CD4-positive, alpha-beta T cell (primary cell): ENCODE results near the gene OR5H6. TPM values are rescaled to one million over a fixed set of nuclear protein-coding genes. Genes with fewer than 3 reads are reported as not detected.

Source experiments
- ATAC-seq: fragments of 200-7000 bp; cut with Tn5 transposase; one replicate; pipeline ENCODE4 v1.10.0; 2022; ENCODE audit warnings: mild to moderate bottlenecking; ENCODE audit not compliant: poor library complexity
- CTCF ChIA-PET: fragments of 350-600 bp; sonication (Branson Sonifier 250); formaldehyde crosslinking; loops from one replicate; lab custom pipeline; 2021; ENCODE audit warnings: antibody characterized with exemption, inconsistent platforms; lab: Charles Lee
- POLR2A ChIA-PET: fragments of 350-600 bp; sonication (Branson Sonifier 250); formaldehyde crosslinking; loops from one replicate; lab custom pipeline; 2021; ENCODE audit warnings: antibody characterized with exemption, inconsistent platforms; lab: Charles Lee
- DNase-seq, 14 experiments: peaks; one replicate each; pipeline ENCODE4 v3.0.0-alpha.2; 2013 to 2020; ENCODE audit warnings: mixed read lengths in 2 of 14
- H3K27ac ChIP-seq, 2 donors: one replicate each; pipeline versions ENCODE4 v1.5.1 to v1.7.0; 2013; ENCODE audit warnings: low read length in 2 of 2, low read depth in 1 of 2, mild to moderate bottlenecking in 1 of 2
- H3K27me3 ChIP-seq, 2 experiments: 1 replicate in 1 of 2; 2 replicates in 1 of 2; pipeline versions ENCODE4 v1.6.1 to v1.7.0; 2013; ENCODE audit warnings: low read length in 2 of 2, control low read depth in 1 of 2, mild to moderate bottlenecking in 1 of 2, moderate library complexity in 1 of 2; ENCODE audit not compliant: insufficient read depth in 2 of 2, control insufficient read depth in 1 of 2
- H3K36me3 ChIP-seq: one replicate; pipeline ENCODE4 v1.6.1; 2013; ENCODE audit warnings: low read length, control low read depth; ENCODE audit not compliant: insufficient read depth
- H3K4me1 ChIP-seq: one replicate; pipeline ENCODE4 v1.6.1; 2013; ENCODE audit warnings: low read length, control low read depth; ENCODE audit not compliant: insufficient read depth
- H3K4me3 ChIP-seq: one replicate; pipeline ENCODE4 v1.5.1; 2013; ENCODE audit warnings: mild to moderate bottlenecking, low read length, moderate library complexity
- H3K9me3 ChIP-seq, 2 experiments: 1 replicate in 1 of 2; 2 replicates in 1 of 2; pipeline versions ENCODE4 v1.6.1 to v1.7.0; 2013; ENCODE audit warnings: low read length in 2 of 2, mild to moderate bottlenecking in 2 of 2, control low read depth in 1 of 2, moderate library complexity in 1 of 2; ENCODE audit not compliant: control insufficient read depth in 1 of 2, insufficient read depth in 1 of 2
- H3K27ac Mint-ChIP-seq: one replicate; pipeline ENCODE4 v1.8.0; 2020; ENCODE audit warnings: mixed read lengths
- H3K27me3 Mint-ChIP-seq: one replicate; pipeline ENCODE4 v1.8.0; 2021; ENCODE audit warnings: mixed read lengths
- H3K36me3 Mint-ChIP-seq: one replicate; pipeline ENCODE4 v1.8.0; 2021; ENCODE audit warnings: low read depth, mixed read lengths
- H3K4me1 Mint-ChIP-seq: one replicate; pipeline ENCODE4 v1.8.0; 2021; ENCODE audit warnings: low read depth, mixed read lengths
- H3K4me3 Mint-ChIP-seq: one replicate; pipeline ENCODE4 v1.8.0; 2020; ENCODE audit warnings: mild to moderate bottlenecking, mixed read lengths
- H3K9me3 Mint-ChIP-seq: one replicate; pipeline ENCODE4 v1.8.0; 2020; ENCODE audit warnings: mixed read lengths
- CTCF ChIP-seq: fragments of 200-600 bp; IDR thresholded peaks from one replicate; pipeline ENCODE4 v1.8.0; 2022; ENCODE audit warnings: antibody characterized with exemption, mild to moderate bottlenecking
- intact Hi-C, 2 experiments: fragments of 100-400 bp; cut with DNase I in 1 of 2; cut with micrococcal nuclease in 1 of 2; formaldehyde crosslinking; loops; one replicate each; pipeline versions ENCODE4 v1.15.1 to v1.9.0; 2023 to 2025; cut with DNase I, micrococcal nuclease
- total RNA-seq, 174 experiments: library from RNA in 2 of 174; stranded (reverse) in 2 of 174; gene quantifications; one replicate each; pipeline ENCODE4 v1.2.3 and lab custom pipeline; 2021 to 2026

The OR5H6 gene
- total RNA-seq, 2 experiments from 2014 or later = not detected

- Mint-ChIP-seq H3K9me3 (no peaks in the 10 kb centered on the region), H3K27me3 (peaks cover 5% of the 10 kb centered on the region), H3K4me1 (no peaks in the 10 kb centered on the region), H3K4me3 (no peak overlapping the region), H3K36me3 (no peaks in the 10 kb centered on the region), H3K27ac (no peak overlapping the region)
- intact Hi-C loops = no loop called here
- no peak for DNase-seq
- POLR2A ChIA-PET = no interaction called here
- Histone ChIP-seq H3K27me3 (no peaks in the 10 kb centered on the region), H3K4me3 (no peak overlapping the region), H3K4me1 (no peaks in the 10 kb centered on the region), H3K9me3 (no peaks in the 10 kb centered on the region), H3K27ac (no peak overlapping the region), H3K36me3 (no peaks in the 10 kb centered on the region)
- TF ChIP-seq CTCF = no peak
- no peak for ATAC-seq
- CTCF ChIA-PET = no interaction called here
These were observed 31.6 kb upstream of the OR5H6 start for GRCh38 chr3:98232489-98232888.

- ChIA-PET POLR2A (no interaction called here), CTCF (no interaction called here)
- Mint-ChIP-seq H3K9me3 (no peaks in the 10 kb centered on the region), H3K27me3 (peaks cover 5% of the 10 kb centered on the region), H3K4me1 (no peaks in the 10 kb centered on the region), H3K4me3 (no peak overlapping the region), H3K36me3 (no peaks in the 10 kb centered on the region), H3K27ac (no peak overlapping the region)
- no peak for TF ChIP-seq CTCF
- H3K27me3 ChIP-seq = no peaks in the 10 kb centered on the region
- H3K9me3 ChIP-seq = no peaks in the 10 kb centered on the region
- intact Hi-C loops = no loop called here
- no peak for ATAC-seq
- DNase-seq = no peak
- H3K4me3 ChIP-seq = no peak overlapping the region
- H3K36me3 ChIP-seq = no peaks in the 10 kb centered on the region
- H3K4me1 ChIP-seq = no peaks in the 10 kb centered on the region
- H3K27ac ChIP-seq = no peak overlapping the region
These were observed 30.6 kb upstream of the OR5H6 start for GRCh38 chr3:98233468-98233867.

GRCh38 chr3:98240131-98240530, 23.9 kb upstream of the OR5H6 start:
- H3K27me3 Mint-ChIP-seq = peaks cover 6% of the 10 kb centered on the region
- H3K9me3 Mint-ChIP-seq = no peaks in the 10 kb centered on the region
- no peaks in the 10 kb centered on the region for H3K4me1 Mint-ChIP-seq
- POLR2A ChIA-PET = no interaction called here
- H3K27ac Mint-ChIP-seq = no peak overlapping the region
- no peak for TF ChIP-seq CTCF
- Histone ChIP-seq H3K27ac (no peak overlapping the region), H3K27me3 (no peaks in the 10 kb centered on the region), H3K4me3 (no peak overlapping the region), H3K4me1 (no peaks in the 10 kb centered on the region), H3K9me3 (no peaks in the 10 kb centered on the region), H3K36me3 (no peaks in the 10 kb centered on the region)
- DNase-seq (no peak), ATAC-seq (no peak)
- H3K36me3 Mint-ChIP-seq = no peaks in the 10 kb centered on the region
- intact Hi-C loops = no loop called here
- CTCF ChIA-PET = no interaction called here
- no peak overlapping the region for H3K4me3 Mint-ChIP-seq
